ENCODE results near the gene SCUBE2. TPM values are rescaled to one million over a fixed set of nuclear protein-coding genes. Genes with fewer than 3 reads are reported as not detected.

SCUBE2 gene
- total and polyA plus RNA-seq, 2 donors (not counting 3 experiments of a cell fraction or from before 2014, with no cell fraction given), result 0.55 to 3.5 TPM

DNA sequence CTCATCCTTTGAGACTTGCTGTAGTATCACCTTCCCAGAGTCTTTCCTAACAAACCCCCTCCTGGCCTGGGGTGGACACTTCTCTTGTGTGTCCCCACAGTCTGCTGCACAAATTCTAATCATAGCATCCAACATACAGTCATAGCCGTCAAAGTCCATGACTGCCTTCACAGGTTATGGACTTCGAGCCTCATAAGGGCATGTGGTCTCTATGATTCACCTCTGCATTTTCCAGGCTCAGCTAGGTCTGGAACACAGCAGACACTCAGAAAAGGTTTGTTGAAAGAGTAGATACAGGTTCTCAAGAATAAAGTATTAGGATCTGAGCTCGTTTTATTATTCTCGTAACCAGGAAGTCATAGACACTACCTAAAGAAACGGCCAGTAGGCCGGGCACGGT, 13.2 kb upstream of the SCUBE2 start:
- CTCF ChIA-PET, result no interaction called here
- Histone ChIP-seq H3K4me1 (ENCODE audit: control insufficient read depth, extremely low read depth, insufficient read depth, low read length) (no peaks in the 10 kb centered on the region), H3K9ac (replicated peaks; ENCODE audit: extremely low read depth, insufficient read depth, low read length) (no peak overlapping the region), H3K27ac (ENCODE audit: insufficient read depth, low read depth, low read length) (no peak overlapping the region), H3K79me2 (ENCODE audit: control insufficient read depth, insufficient read depth, low read length) (no peaks in the 10 kb centered on the region), H3K4me3 (replicated peaks in 1 of 3; ENCODE audit: insufficient read depth in 1 of 3, low read depth in 1 of 3, low read length in 3 of 3) (no peak overlapping the region), H3K36me3 (ENCODE audit: control insufficient read depth in 2 of 2, extremely low read depth in 1 of 2, insufficient read depth in 2 of 2, low read length in 2 of 2) (no peaks in the 10 kb centered on the region), H3K27me3 (ENCODE audit: control insufficient read depth in 2 of 2, insufficient read depth in 2 of 2, low read length in 2 of 2) (no peaks in the 10 kb centered on the region), H2AFZ (ENCODE audit: low read depth, low read length) (no peak overlapping the region), H3K4me2 (ENCODE audit: insufficient read depth, low read length) (no peak overlapping the region), H3K9me1 (replicated peaks; ENCODE audit: control insufficient read depth, extremely low read depth, insufficient read depth, low read length) (no peaks in the 10 kb centered on the region), H3K9me3 (replicated peaks; ENCODE audit: control insufficient read depth, insufficient read depth, low read length) (no peaks in the 10 kb centered on the region), H4K20me1 (replicated peaks; ENCODE audit: control insufficient read depth, extremely low read depth, insufficient read depth, low read length) (no peaks in the 10 kb centered on the region)
- TF ChIP-seq, protein P1, sequence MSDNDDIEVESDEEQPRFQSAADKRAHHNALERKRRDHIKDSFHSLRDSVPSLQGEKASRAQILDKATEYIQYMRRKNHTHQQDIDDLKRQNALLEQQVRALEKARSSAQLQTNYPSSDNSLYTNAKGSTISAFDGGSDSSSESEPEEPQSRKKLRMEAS (IDR thresholded peaks at IDR 0.05; ENCODE audit: insufficient read depth, insufficient read length), result no peak
- no peak for TF ChIP-seq EZH2 (IDR thresholded peaks at IDR 0.05; ENCODE audit: borderline replicate concordance, low read depth, low read length, severe bottlenecking)
- no peak for TF ChIP-seq JUN (IDR thresholded peaks at IDR 0.05; ENCODE audit: borderline replicate concordance, insufficient read depth, insufficient read length, low read depth)
- TF ChIP-seq FOS (IDR thresholded peaks at IDR 0.05; ENCODE audit: borderline replicate concordance, insufficient read depth, low read length), result no peak
- no peak for TF ChIP-seq POLR2A (IDR thresholded peaks at IDR 0.05; ENCODE audit: low read depth, low read length)
- TF ChIP-seq MYC (IDR thresholded peaks at IDR 0.05; ENCODE audit: low read depth, low read length), result no peak
- no peak for TF ChIP-seq GATA2 (IDR thresholded peaks at IDR 0.05; ENCODE audit: insufficient read depth, insufficient read length, low read depth, low read length)
- no peak for TF ChIP-seq POLR2AphosphoS5 (IDR thresholded peaks at IDR 0.05; ENCODE audit: insufficient read depth, low read depth, low read length)
- TF ChIP-seq, protein P2, sequence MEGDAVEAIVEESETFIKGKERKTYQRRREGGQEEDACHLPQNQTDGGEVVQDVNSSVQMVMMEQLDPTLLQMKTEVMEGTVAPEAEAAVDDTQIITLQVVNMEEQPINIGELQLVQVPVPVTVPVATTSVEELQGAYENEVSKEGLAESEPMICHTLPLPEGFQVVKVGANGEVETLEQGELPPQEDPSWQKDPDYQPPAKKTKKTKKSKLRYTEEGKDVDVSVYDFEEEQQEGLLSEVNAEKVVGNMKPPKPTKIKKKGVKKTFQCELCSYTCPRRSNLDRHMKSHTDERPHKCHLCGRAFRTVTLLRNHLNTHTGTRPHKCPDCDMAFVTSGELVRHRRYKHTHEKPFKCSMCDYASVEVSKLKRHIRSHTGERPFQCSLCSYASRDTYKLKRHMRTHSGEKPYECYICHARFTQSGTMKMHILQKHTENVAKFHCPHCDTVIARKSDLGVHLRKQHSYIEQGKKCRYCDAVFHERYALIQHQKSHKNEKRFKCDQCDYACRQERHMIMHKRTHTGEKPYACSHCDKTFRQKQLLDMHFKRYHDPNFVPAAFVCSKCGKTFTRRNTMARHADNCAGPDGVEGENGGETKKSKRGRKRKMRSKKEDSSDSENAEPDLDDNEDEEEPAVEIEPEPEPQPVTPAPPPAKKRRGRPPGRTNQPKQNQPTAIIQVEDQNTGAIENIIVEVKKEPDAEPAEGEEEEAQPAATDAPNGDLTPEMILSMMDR (IDR thresholded peaks at IDR 0.05; ENCODE audit: extremely low read depth in 1 of 2, insufficient read depth in 1 of 2, low read depth in 1 of 2, low read length in 2 of 2), result no peak
- FAIRE-seq, result no peak
- dilution Hi-C loops (cut with MboI; ENCODE audit: extremely low pct_ligation_motif_present, low sequenced_read_pairs), result no loop called here
- POLR2A ChIA-PET, result no interaction called here
- intact Hi-C loops (cut with micrococcal nuclease), result no loop called here
- BruUV-seq (replicated peaks), result no TSS peak
- no peak for DNase-seq (ENCODE audit: low read depth, low spot score)
